GM03348 (cell line): ENCODE data around the gene SRPRB.
"Not testable (repeated sequence)": the region's sequence is repeated elsewhere in the genome, so short reads cannot be mapped to it uniquely, and the experiment has no call there.

Source experiments
- DNase-seq: peaks from one replicate; pipeline ENCODE4 v3.0.0; 2012; ENCODE audit warnings: low spot score

Gene SRPRB

GRCh38 chr3:133777807-133778568 is 27.6 kb upstream of the SRPRB start:
- no peak for DNase-seq

GRCh38 chr3:133779626-133780203 is 25.9 kb upstream of the SRPRB start:
- DNase-seq, result no peak

DNA sequence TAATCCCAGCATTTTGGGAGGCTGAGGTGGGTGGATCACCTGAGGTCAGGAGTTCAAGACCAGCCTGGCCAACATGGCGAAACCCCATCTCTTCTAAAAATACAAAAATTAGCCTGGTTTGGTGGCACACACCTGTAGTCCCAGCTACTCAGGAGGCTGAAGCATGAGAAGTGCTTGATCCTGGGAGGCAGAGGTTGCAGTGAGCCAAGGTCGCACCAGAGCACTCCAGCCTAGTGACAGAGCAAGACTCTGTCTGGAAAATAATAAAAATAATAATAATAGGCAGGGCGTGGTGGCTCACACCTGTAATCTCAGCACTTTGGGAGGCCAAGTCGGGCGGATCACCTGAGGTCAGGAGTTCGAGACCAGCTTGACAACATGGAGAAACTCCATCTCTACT is 24.9 kb upstream of the SRPRB start:
- DNase-seq, result not testable (repeated sequence)

- DNase-seq, result no peak
Observed at GRCh38 chr3:133781570-133781969, 24.0 kb upstream of the SRPRB start.

GRCh38 chr3:133782454-133782853 is 23.2 kb upstream of the SRPRB start:
- no peak for DNase-seq

- no peak for DNase-seq
Observed at GRCh38 chr3:133783762-133784161, 21.9 kb upstream of the SRPRB start.

- no peak for DNase-seq
Observed at GRCh38 chr3:133788024-133788423, 17.6 kb upstream of the SRPRB start.

DNA sequence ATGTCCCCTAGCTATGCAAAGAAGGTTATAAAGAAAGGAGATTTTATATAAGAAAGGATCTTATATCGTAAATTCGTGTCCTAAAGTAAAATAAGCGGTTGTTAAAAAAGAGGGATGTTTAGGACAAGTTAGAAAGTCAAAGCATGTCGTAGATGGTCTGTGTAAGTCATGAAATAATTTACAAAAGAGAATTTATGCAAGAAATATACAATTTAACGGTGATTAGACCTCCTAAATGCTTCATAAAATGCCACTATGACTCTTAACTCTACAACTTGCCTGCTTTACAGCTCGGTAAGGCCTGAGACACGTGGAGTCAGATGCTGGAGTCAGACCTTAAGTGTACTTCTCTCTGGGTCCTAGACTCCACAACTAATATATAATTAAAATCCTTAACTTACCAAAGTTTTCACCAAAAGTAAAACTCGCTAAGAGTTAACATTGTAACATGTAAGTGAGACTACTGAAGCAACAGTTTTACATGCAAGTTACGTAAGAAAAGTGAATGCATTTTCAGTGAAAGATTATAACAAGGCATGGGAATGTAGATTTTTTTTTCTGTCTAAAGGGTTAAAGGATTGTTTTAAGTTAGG is 13.3 kb upstream of the SRPRB start:
- DNase-seq, result no peak

- no peak for DNase-seq
Observed at GRCh38 chr3:133797396-133798105, 8.1 kb upstream of the SRPRB start.

- DNase-seq, result no peak
Observed at GRCh38 chr3:133799794-133800585, 5.6 kb upstream of the SRPRB start.

DNA sequence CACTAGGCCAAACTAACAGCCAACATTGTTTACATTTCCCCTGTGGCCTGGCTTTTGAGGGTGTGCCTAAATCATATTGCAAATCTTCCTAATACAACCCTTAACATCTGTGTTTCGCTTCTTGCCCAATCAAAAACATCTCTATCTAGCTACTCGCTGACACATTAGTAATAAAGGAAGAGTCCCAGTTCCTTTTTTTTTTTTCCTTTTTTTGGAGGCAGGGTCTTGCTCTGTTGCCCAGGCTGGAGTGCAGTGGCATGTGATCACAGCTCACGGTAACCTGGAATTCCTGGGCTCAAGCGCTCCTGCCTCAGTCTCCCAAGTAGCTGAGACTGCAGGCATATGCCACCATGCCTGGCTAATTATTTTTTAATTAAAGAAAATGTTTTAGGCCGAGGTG is 2.1 kb upstream of the SRPRB start:
- DNase-seq, result no peak

GRCh38 chr3:133804896-133805295 is 719 bp upstream of the SRPRB start:
- DNase-seq, result no peak

- DNase-seq, result no peak
Observed at GRCh38 chr3:133805384-133805701, 272 bp upstream of the SRPRB start.

GRCh38 chr3:133812872-133813271 is 7.3 kb downstream of the SRPRB start:
- DNase-seq, result peak; percentile 66

- DNase-seq, result no peak
Observed at GRCh38 chr3:133815386-133815785, 9.8 kb downstream of the SRPRB start.

GRCh38 chr3:133820129-133820528 is 14.5 kb downstream of the SRPRB start:
- no peak for DNase-seq

DNA sequence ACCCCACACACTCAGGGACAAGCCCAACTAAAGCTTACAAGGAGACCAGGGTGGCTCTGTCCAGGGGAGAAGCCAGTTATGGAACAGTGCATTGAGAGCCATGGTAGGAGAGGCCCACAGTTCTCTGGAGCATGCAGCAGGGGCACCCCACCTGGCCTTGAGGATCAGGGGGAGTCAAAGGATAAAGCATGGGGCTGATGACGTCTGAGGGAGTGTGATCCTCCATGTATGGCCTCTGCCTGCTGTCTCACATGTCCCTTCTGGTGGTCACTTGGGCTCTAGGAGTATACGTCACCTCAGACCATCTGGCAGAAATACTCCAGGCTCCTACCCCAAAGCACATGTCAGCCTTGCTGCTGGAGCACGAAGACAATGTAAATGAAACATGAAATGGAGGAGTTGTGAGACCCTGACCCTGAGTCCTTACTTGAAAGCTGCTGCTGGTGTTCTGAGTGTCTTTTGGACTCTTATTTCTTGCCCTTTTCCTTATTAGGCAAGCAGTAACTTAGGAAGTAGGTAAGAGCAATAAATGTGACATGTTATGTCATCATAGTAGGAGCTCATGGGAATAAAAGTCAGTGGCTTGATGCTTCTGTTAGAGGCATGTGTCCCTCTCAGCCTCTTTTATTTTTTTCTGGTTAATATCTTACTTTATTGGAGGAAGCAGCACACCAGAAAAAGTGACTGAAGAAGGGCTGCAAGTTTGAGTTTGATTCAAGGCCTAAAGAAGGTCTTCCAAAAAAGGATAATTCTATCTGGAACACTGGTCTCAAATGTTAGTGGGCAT is 15.5 kb downstream of the SRPRB start:
- DNase-seq, result no peak

GRCh38 chr3:133821767-133822638 is 16.4 kb downstream of the SRPRB start:
- DNase-seq, result peak; percentile 68

- no peak for DNase-seq
Observed at GRCh38 chr3:133824961-133825485, 19.4 kb downstream of the SRPRB start.
